Coronary artery (tissue), 2 donors: ENCODE measurements around the gene PPIL3.

ENCODE experiments used
- DNase-seq: peaks from one replicate; pipeline ENCODE4 v3.0.0-alpha.2; 2017; ENCODE audit warnings: low spot score
- H3K27ac ChIP-seq, 2 donors: fragments of 200-600 bp; sonication (generic); one replicate each; pipeline ENCODE4 v1.5.1; 2016 to 2019
- H3K4me3 ChIP-seq: fragments of 200-600 bp; sonication (generic); 2 replicates; pipeline ENCODE4 v1.5.1; 2016; ENCODE audit warnings: mild to moderate bottlenecking, moderate library complexity
- CTCF ChIP-seq: fragments of 200-600 bp; sonication (generic); IDR thresholded peaks from one replicate; pipeline ENCODE4 v1.5.1; 2019; ENCODE audit warnings: antibody characterized with exemption

PPIL3 gene

GRCh38 chr2:200860092-200860795 lies 28.6 kb downstream of the PPIL3 start:
- no peak for DNase-seq
- peak overlapping the region; percentile 35 to 41 for H3K27ac ChIP-seq
- peak overlapping the region; percentile 87 for H3K4me3 ChIP-seq
- no peak for TF ChIP-seq CTCF

GRCh38 chr2:200856806-200857205 lies 32.1 kb downstream of the PPIL3 start:
- no peak for DNase-seq
- H3K4me3 ChIP-seq, result no peak overlapping the region
- no peak for TF ChIP-seq CTCF
- no peak overlapping the region for H3K27ac ChIP-seq

- no peak overlapping the region for H3K4me3 ChIP-seq
- H3K27ac ChIP-seq, result no peak overlapping the region
- TF ChIP-seq CTCF, result no peak
- DNase-seq, result no peak
Measured at GRCh38 chr2:200852605-200853004, 36.3 kb downstream of the PPIL3 start.

GRCh38 chr2:200851398-200852248 lies 37.3 kb downstream of the PPIL3 start:
- H3K27ac ChIP-seq, result no peak overlapping the region
- no peak for TF ChIP-seq CTCF
- no peak overlapping the region for H3K4me3 ChIP-seq
- no peak for DNase-seq

GRCh38 chr2:200850512-200851256 lies 38.2 kb downstream of the PPIL3 start:
- no peak for TF ChIP-seq CTCF
- no peak for DNase-seq
- no peak overlapping the region for H3K4me3 ChIP-seq
- no peak overlapping the region for H3K27ac ChIP-seq

GRCh38 chr2:200847939-200848338 lies 40.9 kb downstream of the PPIL3 start:
- Histone ChIP-seq H3K27ac (no peak overlapping the region), H3K4me3 (no peak overlapping the region)
- no peak for TF ChIP-seq CTCF
- DNase-seq, result no peak
